Astrocyte of the spinal cord (primary cell): Measurements from ENCODE around the gene EBLN2.

Experiments
- DNase-seq: peaks from one replicate; pipeline ENCODE4 v3.0.0; 2011; ENCODE audit warnings: low read depth, low spot score
- H3K4me3 ChIP-seq: 2 replicates; pipeline ENCODE4 v1.5.1; 2011; ENCODE audit warnings: low read depth, mild to moderate bottlenecking, low read length, moderate library complexity
- in situ Hi-C: cut with HindIII; loops from 2 replicates; pipeline ENCODE4 v1.10.0; 2017; ENCODE audit warnings: low sequenced_read_pairs
- TF ChIP-seq, protein P1 (sequence below): IDR thresholded peaks from 2 replicates; pipeline ENCODE4 v1.5.1; 2012; ENCODE audit warnings: low read depth, mild to moderate bottlenecking, low read length, inconsistent platforms

Gene EBLN2

DNA sequence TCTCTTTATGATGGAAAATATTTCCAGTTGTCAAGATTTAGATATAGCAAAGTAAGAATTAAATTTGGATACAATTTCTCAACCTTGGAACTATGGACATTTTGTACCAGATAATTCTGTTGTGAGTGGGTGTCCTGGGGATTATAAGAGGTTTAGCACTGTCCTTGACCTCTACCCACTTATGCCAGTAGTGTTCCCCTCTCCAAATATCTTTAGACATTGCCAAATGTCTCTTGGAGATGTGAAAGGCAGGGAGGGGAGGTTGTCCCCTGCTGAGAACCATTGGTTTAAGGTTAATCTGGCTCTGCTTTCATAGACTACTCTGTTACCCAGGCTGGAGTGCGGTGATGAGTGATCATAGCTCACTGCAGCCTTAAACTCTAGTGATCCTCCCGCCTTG is at the start of gene EBLN2:
EBLN2 (plus strand) TSS at position 244 of the 400 bp plus-strand sequence. CDS start 423 bp downstream, outside the sequence.
- DNase-seq: no peak
- TF ChIP-seq, protein P1, sequence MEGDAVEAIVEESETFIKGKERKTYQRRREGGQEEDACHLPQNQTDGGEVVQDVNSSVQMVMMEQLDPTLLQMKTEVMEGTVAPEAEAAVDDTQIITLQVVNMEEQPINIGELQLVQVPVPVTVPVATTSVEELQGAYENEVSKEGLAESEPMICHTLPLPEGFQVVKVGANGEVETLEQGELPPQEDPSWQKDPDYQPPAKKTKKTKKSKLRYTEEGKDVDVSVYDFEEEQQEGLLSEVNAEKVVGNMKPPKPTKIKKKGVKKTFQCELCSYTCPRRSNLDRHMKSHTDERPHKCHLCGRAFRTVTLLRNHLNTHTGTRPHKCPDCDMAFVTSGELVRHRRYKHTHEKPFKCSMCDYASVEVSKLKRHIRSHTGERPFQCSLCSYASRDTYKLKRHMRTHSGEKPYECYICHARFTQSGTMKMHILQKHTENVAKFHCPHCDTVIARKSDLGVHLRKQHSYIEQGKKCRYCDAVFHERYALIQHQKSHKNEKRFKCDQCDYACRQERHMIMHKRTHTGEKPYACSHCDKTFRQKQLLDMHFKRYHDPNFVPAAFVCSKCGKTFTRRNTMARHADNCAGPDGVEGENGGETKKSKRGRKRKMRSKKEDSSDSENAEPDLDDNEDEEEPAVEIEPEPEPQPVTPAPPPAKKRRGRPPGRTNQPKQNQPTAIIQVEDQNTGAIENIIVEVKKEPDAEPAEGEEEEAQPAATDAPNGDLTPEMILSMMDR: no peak
- in situ Hi-C loops: no loop called here
- H3K4me3 ChIP-seq: no peak within 1 kb of the TSS

DNA sequence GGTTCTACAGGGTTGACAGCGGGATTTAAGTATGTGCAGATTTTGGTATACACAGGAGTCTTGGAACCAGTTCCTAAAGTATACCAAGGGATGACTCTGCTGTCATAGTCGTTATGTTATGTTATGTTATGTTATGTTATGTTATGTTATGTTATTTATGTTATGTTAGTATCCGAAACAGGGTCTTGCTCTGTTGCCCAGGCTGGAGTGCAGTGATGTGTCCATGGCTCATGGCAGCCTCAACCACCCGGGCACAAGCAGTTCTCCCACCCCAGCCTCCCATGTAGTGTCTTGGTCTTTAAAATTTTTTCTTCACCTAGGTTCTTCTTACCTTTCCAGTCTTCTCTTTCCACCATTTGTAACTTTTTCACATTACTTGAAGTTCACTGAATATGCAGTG is 43.2 kb upstream of the EBLN2 start:
- DNase-seq: no peak
- in situ Hi-C loops: no loop called here
- TF ChIP-seq, protein P1: no peak
- no peak overlapping the region for H3K4me3 ChIP-seq

DNA sequence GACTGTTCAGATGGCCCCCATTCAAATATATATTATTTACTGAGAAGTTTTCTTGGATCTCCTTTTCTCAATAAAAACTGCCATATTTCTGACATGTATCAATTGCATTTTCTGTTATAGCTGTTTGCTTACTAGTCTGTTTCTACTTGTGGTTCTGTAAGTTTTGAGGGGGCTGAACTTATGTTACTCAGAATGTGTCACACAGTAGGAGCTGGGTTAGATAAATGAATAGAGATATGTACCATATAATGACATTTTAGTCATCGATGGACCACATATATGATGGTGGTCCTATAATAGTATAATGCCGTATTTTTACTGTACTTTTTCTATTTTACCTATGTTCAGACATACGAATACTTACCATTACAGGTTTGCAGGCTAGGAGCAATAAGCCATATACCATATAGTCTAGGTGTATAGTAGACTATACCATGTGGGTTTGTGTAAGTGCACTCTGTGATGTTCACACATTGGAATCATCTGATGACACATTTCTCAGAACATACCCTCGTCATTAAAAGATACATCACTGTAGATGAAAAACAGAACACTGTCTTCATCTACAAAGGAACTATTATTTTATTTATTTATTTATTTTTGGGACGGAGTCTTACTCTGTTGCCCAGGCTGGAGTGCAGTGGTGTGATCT is 42.5 kb upstream of the EBLN2 start:
- in situ Hi-C loops: no loop called here
- TF ChIP-seq, protein P1: no peak

DNA sequence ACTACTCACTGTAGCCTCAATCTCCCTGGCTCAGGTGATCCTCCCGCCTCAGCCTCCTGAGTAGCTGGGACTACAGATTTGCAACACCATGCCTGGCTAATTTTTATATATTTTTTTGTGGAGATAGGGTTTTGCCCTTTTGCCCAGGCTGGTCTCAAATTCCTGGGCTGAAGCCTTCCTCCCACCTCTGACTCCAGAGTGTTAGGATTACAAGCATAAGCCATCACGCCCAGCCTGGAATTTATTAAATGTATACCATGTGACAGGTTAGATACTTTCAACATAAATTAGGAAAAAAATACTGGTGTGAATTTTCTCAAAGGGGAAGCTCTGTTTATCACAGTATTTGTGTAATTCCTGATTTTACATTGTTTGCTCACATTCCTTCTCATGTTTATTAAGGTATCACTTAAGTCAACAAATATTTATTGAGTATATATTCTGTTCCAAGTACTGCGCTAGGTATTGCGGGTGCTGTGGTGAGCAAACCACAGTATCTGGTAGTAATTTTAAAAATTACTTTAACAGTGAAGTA is 40.1 kb upstream of the EBLN2 start:
- TF ChIP-seq, protein P1: no peak
- no peak overlapping the region for H3K4me3 ChIP-seq
- in situ Hi-C loops: no loop called here

More for the DNA sequence above, 42.5 kb upstream of the EBLN2 start:
- no peak for DNase-seq
- H3K4me3 ChIP-seq: no peak overlapping the region

DNA sequence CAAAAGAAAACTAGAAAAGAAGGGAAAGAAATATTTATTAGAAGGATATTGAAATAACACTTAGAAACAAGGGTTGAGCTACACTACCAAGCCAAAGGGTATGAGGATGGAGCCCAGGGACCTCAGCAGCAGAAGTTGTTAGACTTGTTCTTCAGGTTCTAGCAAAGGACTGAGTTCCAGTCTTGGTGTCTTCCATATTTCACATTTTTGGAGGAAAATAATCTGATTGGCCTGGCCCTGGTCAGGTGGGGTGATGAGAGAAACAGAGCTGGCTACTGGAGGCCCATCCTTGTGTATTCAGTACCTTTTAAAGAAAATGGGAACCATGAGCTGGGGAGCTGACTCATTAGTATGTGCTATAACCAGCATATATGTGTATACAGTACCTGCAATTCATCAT is 36.6 kb upstream of the EBLN2 start:
- TF ChIP-seq, protein P1: no peak
- no peak for DNase-seq
- H3K4me3 ChIP-seq: no peak overlapping the region
- in situ Hi-C loops: no loop called here

More for the DNA sequence above, 40.1 kb upstream of the EBLN2 start:
- DNase-seq: no peak

DNA sequence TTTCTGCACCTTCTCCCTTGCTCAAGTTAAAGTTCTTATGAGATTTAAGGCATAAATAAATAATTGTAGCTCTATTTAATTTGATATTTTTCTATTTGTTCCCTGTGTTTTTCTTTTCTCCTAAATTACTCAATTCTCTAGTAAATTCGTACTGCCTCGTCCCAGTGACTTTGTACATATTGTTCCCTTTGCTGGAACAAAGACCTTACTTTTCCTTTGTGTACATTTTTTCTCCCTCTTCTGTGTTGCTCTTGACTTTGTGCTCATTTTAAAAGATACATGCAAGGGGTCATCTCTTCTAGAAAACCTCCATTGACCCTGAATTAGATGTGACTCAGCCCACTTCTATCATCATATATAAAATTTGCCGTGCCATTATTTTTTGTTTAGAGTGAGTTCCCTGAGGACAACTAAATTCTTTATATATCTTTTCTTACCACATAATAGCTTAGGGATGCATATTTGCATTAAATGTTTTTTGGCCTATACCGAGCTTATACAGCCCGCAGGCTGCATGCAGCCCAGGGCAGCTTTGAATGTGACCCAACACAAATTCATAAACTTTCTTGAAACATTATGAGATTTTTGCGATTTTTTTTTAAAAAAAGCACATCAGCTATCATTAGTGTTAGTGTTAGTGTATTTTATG is 35.2 kb upstream of the EBLN2 start:
- in situ Hi-C loops: no loop called here
- no peak overlapping the region for H3K4me3 ChIP-seq
- no peak for DNase-seq
- TF ChIP-seq, protein P1: no peak
